Activated effector memory CD4-positive, alpha-beta T cell treated with anti-CD3 and anti-CD28 coated beads, Interleukin-2, amount 50 U/mL, for 16 hours (primary cell): ENCODE data around the gene FBXO31.
"Not testable (repeated sequence)": the region's sequence is repeated elsewhere in the genome, so short reads cannot be mapped to it uniquely, and the experiment has no call there.

ENCODE experiments used
- DNase-seq: peaks from one replicate; pipeline ENCODE4 v3.0.0-alpha.2; 2020

FBXO31 gene

GRCh38 chr16:87411375-87412271 lies 28.0 kb upstream of the FBXO31 start:
- no peak for DNase-seq

GRCh38 chr16:87410968-87411367 lies 27.4 kb upstream of the FBXO31 start:
- no peak for DNase-seq

DNA sequence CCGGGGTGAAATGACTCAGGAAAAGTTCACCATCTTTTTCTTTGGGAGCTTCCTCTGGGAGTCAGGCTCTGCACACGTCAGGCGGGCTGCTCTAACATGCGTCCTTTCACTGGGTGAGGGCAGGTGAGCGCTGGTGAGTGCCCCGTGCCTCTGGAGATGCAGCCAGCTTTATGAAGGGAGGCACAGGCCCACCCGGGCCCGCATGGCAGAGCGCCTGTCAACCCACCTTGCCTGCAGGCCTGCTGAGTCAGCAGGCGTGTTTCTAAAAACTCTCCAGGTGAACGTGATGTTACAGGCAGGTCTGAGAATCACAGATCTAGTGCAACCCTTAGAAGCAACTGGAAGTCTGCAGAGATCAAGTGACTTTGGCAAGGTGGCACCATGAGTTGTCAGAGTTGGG lies 27.0 kb upstream of the FBXO31 start:
- no peak for DNase-seq

DNA sequence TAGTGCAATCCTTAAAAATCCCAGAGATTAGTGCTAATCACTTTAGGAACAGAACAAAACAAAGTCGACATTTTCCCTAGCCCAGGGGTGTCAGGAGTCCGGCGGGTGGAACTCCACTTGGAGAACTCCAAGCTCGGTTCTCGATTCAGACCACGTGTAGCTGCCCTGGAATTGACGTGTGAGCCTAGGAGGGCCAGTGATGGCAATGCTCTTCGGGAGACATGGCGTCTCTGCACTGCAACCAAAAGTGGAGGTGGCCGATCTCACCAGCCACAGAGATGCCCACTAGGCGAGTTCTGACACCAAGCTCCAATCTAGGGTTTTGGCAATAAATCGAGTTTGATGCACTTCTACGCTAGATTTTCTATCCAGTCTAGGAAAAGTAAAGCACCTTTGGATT lies 26.2 kb upstream of the FBXO31 start:
- DNase-seq = no peak

- DNase-seq = no peak
Observed at GRCh38 chr16:87409153-87409552, 25.6 kb upstream of the FBXO31 start.

DNA sequence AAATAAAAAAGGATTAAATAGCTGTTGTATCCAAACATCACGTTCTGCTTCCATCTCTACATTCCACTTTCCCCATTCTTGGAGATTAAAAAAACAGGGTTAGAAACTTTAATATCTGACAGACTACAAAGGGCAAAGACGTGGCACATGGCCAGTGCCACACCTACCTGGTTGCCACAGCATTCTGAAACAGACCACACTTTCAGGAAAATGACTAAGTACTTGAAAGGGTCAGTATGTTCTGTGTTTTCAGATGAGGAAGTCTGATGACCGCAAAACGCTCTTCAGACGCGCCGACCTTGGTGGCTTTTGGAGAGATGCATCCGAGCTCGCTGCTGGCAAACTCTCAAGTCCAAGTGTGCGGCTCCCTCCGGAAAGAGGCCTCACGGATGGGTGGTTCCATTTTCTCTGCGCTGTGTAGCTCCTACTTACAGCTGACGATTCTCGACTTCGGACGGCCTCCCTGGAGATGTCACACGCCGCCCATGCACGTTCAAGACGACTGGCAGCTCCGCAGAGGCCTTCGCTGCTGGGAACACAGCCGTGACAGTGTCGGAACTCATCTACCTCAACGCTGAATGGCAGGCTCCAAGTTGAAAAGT lies 24.0 kb upstream of the FBXO31 start:
- no peak for DNase-seq

DNA sequence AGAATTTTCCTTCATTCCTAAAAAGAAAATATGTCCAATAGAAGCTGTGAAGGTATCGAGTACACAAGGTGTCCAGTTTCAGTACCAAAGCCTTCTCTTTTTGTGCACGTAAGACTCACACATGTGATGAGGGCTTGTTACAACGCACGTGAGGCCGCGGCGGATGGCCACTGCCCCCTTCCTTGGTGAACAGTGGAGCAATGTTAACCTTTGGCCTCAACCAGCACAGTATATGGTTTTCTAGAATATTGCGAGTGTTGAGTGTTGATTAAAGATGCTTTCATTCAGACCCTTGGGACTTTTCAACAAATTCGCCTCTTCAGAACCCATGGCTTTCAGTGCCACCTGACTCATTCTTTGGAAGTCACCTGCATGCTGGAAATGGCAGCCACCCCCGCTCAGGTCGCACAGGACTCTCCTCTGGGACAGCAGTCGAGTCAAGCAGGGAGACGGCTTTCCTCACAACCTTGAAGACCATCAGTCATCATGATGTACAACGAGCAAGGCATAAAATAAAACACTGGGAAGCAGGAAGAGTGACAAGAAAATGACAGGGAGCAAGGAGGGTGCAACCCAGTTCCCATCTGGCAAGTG lies 23.0 kb upstream of the FBXO31 start:
- no peak for DNase-seq

GRCh38 chr16:87404764-87405625 lies 21.4 kb upstream of the FBXO31 start:
- no peak for DNase-seq

- no peak for DNase-seq
Observed at GRCh38 chr16:87395181-87395842, 11.7 kb upstream of the FBXO31 start.

- DNase-seq = no peak
Observed at GRCh38 chr16:87393680-87394055, 10.1 kb upstream of the FBXO31 start.

DNA sequence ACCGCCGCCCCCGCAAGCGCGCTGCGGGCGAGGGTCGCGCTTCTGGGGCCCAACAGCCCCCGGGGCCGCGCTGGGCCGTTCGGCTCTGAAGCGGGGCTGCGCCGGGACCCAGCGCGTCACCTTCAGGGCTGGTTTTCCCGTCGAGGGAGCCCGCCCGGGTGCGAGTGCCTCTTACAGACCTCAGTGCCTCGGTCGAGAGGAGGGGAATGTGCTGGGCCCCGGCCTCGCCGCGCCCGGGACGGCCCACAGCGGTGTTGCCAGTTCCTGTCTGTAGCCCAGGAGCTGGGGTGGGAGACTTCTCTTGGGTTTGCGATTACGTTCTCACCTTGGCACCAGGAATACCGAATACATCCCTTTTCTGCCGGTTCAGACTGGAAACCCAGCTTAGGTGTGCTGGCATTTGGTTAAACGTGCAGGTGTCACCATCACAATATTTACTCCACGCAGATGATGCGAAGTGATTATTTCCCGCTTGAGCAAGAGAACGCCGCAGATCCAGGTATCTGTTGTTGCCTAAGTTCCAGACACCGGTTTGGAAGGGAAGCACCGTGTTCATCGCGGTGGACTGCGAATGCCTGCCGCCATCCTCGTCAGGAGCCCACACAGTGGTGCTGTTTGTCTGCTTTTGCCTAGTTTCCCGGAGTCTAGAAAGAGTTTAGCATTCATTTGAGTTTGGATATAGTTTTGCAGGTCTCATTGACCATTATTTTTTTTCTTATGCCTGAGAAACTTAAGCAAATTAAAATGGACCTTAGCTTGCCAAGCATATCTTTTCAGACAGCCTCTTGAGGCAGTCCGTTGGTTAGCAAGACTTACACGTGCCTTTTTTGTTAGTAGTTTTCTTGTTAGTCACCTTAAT lies 9.5 kb upstream of the FBXO31 start:
- DNase-seq = peak; percentile 80

DNA sequence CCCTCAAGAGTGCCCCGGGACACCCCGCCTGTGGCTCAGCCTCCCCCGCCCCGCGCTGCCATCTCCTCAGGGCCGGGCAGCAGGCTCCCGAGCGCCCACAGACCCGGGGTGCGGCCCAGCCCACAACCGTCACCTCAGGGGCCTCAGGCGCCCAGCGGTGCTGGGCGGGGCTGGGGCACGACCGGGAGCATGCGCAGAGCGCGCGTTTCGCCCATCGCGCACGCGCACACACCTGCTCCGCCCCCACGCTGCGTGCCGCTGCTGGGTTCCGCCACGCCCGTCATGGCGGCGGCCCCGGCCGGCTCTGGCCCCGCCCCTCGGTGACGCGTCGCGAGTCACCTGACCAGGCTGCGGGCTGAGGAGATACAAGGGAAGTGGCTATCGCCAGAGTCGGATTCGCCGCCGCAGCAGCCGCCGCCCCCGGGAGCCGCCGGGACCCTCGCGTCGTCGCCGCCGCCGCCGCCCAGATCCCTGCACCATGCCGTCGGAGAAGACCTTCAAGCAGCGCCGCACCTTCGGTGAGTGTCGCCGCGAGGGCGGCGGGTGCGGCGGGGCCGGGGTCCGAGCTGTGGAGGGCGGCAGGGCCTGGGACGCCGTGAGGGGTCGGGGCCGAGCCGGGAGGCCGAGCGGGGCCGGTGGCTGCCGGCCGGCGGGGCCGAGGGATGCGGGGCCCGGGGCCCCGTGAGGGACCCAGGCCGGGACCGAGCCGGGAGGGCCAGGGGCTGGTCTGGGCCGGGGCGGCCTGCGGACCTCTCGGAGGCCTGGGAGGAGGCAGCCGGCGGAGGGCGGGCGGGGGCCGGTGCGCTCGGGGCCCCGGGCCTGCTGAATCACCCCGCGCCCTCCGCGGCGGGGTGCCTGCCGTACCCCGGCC lies 8.6 kb upstream of the FBXO31 start, which contains the start of gene MAP1LC3B:
TSS of gene MAP1LC3B (plus strand) at position 387 of the 871 bp plus-strand sequence. CDS start at position 479, 92 bp downstream.
- DNase-seq = peak; percentile 99

DNA sequence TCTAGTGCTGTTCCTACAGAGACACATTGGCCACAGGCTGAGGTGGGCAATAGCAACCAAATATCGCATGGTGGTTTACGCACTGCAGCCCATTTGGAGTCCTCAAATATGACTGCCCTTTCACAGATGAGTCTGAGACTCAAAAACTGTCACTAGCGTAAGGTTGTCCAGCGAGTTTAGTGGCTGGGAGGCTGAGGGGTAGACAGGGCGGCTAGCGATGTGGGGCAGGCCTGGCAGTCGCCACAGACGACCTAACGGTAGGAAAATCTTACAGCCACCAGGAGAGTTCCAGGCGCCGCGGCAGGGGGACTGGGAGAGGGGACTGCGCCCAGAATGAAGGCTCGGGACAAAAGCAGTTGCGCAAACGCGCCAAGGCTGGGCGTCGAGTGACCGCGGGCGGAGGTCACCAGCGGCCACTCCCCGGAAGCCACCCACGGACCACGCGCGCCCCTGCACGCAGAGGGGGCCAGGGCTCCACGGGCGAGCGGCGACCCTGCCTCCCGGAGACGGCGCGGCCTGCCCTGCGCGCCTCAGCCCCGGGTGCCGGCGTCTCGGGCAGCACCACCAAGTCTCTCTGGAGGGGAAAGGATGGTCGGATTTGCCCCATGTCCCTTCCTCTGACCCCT lies 7.9 kb upstream of the FBXO31 start:
- DNase-seq = no peak

DNA sequence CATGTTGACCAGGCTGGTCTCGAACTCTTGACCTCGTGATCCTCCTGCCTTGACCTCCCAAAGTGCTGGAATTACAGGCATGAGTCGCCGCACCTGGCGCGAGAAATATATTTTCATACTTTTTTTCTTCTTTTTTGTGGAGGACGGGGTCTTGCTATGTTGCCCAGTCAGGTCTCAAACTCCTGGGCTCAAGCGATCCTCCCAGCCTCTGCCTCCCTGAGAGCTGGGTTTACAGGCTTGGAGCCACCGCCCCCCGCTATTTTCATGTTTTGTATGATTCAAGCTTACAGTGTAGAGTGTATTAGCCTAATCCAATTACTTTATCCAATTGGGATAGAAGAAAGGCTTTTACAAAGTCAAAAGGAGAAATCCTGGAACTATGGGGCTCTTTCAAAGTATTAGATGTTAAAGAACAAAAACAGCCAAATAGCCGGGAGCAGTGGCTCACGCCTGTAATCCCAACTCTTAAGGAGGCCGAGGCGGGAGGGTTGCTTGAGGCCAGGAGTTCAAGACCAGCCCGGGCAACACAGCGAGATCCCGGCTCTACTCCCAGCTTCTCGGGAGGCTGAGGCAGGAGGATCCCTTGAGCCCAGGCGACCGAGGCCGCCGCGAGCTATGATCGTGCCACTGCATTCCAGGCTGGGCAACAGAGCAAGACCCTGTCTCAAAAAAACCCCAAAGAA lies 7.2 kb upstream of the FBXO31 start:
- no peak for DNase-seq

DNA sequence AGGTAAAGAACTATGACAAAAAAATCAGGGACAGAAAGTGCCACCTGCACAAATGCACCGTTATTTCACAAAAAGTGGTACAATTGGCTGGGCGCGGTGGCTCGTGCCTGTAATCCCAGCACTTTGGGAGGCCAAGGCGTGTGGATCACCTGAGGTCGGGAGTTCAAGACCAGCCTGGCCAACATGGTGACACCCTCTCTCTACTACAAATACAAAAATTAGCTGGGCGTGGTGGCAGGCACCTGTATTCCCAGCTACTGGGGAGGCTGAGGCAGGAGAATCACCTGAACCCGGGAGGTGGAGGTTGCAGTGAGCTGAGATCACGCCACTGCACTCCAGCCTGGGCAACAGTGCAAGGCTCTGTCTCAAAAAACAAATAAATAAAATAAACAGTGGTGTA lies 6.3 kb upstream of the FBXO31 start:
- not testable (repeated sequence) for DNase-seq

GRCh38 chr16:87389245-87389644 lies 5.7 kb upstream of the FBXO31 start:
- no peak for DNase-seq

GRCh38 chr16:87388818-87389134 lies 5.2 kb upstream of the FBXO31 start:
- no peak for DNase-seq

GRCh38 chr16:87387942-87388817 lies 4.6 kb upstream of the FBXO31 start:
- peak; percentile 95 for DNase-seq

DNA sequence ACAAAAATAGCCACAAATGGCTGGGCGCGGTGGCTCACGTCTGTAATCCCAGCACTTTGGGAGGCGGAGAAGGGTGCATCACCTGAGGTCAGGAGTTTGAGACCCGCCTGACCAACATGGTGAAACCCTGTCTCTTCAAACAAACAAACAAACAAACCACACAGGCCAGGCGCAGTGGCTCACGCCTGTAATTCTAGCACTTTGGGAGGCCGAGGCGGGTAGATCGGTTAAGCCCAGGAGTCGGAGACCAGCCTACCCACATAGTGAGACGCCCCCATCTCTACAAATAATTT lies 1.2 kb upstream of the FBXO31 start:
- DNase-seq = not testable (repeated sequence)
